Suppressor macrophage (primary cell): ENCODE measurements around the gene PLPPR2.
"Not testable (repeated sequence)": the region's sequence is repeated elsewhere in the genome, so short reads cannot be mapped to it uniquely, and the experiment has no call there.

Source experiments
- DNase-seq, 4 experiments: peaks; one replicate each; pipeline ENCODE4 v3.0.0-alpha.2; 2020 to 2022
- total RNA-seq, 17 experiments: gene quantifications; one replicate each; lab custom pipeline; 2026; ENCODE audit warnings: mixed read lengths in 6 of 17, inconsistent platforms in 3 of 17; lab: John Stamatoyannopoulos, UW

PLPPR2 gene, protein sequence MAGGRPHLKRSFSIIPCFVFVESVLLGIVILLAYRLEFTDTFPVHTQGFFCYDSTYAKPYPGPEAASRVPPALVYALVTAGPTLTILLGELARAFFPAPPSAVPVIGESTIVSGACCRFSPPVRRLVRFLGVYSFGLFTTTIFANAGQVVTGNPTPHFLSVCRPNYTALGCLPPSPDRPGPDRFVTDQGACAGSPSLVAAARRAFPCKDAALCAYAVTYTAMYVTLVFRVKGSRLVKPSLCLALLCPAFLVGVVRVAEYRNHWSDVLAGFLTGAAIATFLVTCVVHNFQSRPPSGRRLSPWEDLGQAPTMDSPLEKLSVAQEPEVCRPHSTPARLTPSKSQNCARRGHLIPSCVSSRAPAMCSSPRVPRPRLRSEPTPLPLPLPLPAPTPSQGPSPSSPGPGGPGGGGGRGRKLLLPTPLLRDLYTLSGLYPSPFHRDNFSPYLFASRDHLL
- total RNA-seq, result 2.7 to 17.8 (median 7.1) reads per million in 17 experiments

DNA sequence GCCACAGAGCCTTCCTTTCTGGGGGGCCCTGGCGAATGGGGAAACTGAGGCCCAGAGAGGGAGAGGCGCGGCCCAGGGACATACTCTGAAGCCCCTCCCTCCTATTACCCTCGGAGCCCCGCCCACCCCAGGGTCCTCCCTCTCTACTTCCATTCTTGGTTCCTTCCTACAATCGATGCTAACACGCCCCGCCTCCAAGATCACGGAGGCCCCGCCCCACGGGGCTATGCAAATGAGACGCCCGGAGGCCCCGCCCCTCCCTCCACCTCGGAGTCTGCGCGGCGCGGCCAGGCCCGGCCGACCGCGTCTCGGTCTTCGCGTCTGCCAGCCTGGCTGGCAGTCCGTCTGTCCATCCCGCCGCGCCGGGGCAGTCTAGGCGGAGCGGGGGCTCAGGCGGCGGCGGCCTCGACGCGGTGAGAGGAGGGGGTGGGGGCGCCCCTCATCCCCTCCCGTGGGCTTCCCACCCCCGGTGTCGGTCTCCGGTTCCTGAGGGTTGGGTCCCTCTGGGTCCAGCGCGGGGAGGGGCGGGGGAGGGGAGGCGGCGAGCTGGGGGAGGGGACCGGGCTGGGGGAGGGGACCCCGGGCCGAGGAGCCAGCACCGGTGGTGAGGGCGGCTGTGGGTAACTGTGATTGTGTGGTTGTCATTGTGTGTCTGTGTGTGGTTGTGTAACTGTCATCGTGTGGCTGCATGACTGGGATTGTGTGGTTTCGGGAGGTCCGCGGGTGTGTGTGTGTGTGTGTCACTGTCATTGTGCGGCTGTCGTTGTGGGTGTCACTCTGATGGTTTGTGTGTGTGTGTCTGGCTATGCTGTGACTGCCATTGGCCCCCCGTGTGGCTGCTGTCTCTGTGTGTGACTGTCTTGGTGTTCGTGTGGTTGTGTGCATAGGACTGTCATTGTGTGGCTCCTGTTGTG, at the start of gene PLPPR2:
Gene PLPPR2 (plus strand): TSS at position 273 of the 914 bp plus-strand sequence. CDS start 2,242 bp downstream, outside the sequence.
- peak; percentile 93 to 98 (median 94) for DNase-seq

DNA sequence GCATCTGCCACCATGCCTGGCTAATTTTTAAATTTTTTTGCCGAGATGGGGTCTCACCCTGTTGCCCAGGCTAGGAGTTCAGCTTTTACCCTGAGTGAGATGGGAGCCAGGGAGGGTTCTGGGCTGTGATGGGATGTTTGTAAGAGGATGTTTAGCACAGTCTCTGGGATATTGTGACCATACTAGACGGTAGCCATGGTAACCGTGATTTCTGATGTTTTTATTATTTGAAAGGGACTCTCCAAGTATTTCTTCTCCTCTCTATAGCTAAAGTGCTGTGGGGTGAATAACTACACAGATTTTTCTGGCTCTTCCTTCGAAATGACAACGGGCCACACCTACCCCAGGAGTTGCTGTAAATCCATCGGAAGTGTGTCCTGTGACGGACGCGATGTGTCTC, 48.9 kb upstream of the PLPPR2 start:
- no peak for DNase-seq

DNA sequence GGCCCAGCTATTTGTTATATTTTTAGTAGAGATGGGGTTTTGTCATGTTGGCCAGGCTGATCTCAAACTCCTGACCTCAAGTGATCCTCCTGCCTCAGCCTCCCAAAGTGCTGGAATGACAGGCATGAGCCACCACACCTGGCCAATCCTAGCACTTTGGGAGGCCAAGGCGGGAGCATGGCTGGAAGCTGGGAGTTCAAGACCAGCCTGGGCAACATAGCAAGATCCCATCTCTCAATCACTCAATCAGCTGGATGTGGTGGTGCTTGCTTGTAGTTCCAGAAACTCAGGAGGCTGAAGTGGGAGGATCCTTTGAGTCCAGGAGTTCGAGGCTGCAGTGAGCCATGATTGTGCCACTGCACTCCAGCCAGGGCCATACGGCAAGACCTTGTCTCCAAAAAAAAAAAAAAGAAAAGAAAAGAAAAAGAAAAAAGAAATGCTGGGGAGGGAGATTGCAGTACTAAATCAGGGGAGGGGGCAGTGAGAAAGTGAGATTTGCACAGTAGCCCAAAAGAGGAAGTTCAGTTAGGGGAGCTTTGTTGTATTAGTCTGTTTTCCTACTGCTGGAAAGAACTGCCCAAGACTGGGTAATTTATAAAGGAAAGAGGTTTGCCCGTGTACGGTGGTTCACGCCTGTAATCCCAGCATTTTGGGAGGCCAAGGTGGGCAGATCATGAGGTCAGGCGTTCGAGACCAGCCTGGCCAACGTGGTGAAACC, 34.8 kb upstream of the PLPPR2 start:
- DNase-seq, result peak in 2 of 4 experiments; percentile 51 to 58

DNA sequence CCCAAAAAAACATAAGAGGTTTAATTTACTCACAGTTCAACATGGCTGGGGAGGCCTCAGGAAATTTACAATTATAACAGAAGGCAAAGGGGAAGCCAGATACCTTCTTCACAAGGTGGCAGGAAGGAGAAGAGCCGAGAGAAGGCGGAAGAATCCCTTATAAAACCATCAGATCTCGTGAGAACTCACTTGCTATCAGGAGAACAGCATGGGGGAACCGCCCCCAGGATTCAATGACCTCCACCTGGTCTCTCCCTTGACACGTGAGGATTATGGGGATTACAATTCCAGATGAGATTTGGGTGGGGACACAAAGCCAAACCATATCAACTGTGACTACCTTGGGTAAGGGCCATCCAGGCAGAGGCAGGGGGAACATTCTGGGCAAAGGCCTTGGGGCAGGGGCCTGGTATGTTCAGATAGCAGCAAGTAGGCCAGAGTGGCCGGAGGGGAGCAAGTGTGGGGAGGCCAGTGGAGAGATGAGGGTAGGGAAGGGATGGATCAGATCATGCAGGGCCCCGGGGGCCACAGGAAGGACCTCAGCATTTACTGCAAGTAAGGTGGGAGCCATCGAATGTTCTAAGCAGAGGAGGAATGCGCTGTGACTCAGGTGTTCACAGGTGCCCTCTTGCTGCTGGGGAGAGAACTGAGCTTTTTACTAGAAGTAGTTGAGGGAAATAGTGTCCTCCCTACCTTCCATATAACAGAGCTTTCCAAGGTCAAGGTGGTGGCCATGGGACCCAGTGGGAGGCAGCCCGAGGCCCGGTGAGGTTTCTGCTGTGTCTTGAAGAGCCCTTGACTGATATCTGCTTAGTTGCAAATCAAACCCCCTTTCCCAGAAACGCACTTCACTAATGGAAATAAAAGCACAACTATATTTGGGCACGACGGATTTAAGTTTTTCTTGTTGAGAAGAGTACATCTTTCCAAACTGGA, 33.8 kb upstream of the PLPPR2 start:
- peak in 1 of 4 experiments; percentile 25 for DNase-seq

DNA sequence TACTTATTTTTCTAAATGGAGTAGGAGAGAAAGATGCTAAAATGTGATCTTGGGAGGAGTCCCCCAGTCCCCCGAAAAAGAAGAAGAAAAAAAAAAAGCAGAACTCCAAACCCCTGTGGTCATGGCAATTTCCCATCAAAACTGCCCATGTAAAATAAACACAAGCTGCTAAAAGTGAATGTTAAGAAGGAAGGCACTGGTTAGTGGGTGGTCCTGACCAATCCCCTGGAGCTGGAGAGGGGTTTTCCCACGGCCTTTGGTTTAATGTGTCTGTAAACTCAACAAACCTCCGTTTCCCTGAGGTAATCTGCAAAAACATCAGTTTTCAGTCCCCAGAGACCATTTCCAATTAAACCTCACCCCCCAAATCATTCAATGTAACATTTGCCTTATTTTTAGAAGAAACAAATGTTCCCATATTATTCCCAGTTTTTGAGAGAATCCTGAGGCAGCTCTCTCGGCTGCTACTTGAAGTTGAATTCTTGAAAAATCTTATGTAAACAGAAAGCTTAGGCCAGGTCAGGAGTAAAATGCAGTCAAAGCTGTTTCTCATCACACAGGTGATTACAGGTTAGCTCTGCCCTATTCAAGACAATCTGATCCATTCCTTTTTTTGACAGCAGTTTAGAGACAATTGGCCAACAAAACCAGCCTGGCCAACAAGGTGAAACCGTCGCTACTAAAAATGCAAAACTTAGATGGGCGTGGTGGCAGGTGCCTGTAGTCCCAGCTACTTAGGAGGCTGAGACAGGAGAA, 32.8 kb upstream of the PLPPR2 start:
- DNase-seq, result peak; percentile 55 to 77 (median 68)

DNA sequence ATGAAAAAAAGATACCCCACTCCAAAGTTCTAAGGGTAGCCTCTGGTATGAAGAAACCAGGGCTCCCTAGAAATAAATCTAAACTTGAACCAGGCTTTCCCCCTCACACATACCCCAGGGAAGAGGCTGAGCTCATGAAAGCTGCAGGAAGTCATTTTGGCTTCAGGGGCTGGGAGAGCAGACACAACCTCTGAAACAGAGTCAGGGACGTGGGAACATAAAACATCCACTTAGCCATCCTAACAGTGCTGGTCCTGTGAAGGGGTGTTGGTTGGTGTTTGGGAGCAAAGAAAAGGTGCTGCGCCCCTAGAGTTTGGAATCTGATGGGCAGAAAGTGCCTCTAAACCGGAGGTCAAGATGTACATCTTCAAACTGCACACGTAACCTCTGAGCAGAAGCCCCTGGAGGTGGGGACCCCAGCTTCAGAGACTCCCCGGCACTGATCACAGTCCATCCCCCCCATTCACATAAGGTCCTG, 31.6 kb upstream of the PLPPR2 start:
- peak in 1 of 4 experiments; percentile 11 for DNase-seq

DNA sequence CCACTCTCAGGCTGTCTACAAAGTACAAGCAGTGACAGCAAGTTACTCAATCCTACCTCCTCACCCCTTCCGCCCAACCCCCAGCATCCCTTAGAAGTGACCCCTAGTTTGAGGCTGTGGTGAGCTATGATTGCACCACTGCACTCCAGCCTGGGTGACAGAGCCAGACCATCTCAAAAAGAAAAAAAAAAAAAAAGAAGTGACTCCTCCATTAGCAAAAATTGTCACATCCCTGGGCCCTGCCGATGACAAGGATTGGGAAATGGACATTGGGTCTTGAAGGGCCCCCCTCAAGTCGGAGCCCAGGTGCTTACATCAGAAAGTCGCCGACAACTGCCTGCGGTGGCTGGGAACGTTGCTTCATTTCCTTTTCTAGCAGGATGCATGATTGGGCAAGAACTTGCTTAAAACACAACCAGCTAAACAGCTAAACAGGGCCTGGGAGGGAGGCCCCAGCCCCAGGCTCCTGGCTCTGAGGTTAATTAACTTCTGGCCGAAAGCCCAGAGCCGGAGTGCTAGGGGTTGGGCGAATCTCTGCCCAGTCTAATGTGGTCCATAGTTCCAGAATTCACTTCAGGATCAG, 31.1 kb upstream of the PLPPR2 start:
- DNase-seq, result peak; percentile 80 to 91 (median 90)

DNA sequence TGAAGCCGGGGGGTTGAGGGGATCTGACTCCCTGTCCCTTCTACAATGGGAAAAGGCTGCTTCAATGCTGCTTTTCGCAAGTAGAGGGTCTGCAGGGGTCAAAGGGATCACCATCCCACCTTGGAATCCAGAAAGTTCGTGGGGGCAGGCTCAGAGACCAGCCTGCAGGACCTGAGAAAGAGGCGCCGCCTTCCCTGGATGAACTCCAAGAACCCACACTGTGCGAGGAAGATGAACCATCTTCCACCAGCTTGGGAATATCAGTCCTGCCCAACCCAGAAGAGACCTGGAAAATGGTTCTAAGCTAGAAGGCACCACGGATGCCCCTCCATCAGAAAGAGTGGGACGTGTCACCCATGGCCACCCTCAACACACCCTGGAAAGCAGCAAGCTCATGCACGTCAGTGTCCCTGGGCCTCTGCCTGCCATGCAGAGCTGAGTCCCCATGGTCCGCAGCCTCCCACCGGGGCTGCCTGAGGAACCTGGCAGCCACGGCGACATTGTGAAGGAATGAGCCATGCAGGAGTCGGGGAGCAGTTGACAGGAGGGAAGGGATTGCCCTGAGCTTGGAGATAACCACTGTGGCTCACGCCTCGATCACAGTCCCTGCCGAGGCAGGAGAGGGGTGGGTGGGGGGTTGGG, 30.4 kb upstream of the PLPPR2 start:
- DNase-seq, result no peak

DNA sequence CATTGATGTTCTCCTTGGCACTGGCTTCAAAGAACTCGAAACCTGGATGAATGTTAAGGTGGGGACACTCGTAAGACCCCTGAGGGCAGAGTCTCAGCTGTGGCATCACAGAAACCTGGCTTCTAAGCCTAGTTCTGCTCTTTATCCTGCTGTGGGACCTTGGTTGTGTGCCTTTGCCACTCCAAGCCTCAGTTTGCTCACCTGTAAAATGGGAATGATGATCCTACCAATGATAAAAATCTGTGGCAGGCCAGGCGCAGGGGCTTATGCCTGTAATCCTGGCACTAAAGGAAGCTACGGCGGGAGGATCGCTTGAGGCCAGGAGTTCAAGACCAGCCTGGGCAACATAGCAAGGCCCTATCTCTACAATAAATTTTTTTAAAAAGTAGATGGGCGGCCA, 29.7 kb upstream of the PLPPR2 start:
- no peak for DNase-seq

DNA sequence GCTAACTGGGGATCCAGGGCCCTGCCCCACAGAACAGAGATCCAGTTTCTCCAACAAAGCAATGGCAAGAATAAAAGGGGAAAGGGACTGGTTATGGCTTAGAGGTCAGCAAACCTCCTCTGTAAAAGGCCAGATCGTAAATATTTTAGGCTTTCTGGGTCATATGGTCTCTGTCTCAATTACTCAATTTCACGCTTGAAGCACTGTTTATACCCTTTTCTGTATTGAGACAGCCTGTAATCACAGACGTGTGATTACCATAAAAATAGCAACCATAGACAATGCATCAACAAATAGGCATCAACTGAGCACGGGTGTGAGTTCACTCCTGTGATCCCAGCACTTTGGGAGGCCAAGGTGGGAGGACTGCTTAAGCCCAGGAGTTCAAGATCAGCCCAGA, 25.1 kb upstream of the PLPPR2 start:
- peak in 2 of 4 experiments; percentile 28 to 30 for DNase-seq

DNA sequence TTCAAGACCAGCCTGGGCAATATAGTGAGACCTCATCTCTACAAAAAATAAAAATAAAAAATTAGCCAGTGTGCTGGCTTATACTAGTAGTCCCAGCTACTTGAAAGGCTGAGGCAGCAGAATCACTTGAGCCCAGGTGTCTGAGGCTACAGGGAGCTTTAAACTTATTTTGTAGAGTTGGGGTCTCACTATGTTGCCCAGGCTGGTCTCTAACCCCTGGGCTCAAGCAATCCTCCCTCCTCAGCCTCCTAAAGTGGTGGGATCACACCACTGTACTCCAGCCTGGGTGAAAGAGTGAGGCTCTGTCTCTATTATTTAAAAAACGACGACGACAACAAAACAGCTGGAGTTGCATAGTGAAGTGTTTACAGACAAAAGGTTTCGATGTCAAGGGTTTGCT, 23.7 kb upstream of the PLPPR2 start:
- no peak for DNase-seq

DNA sequence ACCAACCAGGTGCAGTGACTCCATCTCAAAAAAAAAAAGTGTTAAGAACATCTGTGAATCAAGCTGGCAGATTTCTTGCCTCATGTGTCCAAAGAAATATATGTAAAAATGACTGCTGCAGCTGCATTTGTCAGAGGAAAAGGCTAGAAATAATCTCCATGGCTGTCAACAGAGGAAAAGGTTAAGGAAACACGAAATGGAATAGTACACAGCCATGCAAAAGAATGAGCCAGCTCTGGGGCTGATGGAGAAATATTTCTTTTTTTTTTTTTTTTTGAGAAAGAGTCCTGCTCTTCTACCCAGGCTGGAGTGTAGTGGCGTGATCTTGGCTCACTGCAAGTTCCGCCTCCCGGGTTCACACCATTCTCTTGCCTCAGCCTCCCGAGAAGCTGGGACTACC, 22.4 kb upstream of the PLPPR2 start:
- no peak for DNase-seq

DNA sequence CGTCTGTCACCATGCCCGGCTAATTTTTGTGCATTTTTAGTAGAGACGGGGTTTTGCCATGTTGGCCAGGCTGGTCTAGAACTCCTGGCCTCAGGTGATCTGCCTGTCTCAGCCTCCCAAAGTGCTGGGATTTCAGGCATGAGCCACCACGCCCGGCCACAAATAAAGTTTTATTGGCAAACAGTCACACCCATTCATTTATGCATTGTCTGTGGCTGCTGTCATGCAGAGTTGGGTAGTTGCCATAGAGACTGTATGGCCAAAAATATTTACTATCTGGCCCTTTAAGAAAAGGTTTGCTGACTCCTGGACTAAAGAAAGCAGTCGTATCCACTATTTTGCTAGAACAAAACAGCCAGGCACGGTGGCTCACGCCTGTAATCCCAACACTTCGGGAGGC, 21.4 kb upstream of the PLPPR2 start:
- not testable (repeated sequence) for DNase-seq

DNA sequence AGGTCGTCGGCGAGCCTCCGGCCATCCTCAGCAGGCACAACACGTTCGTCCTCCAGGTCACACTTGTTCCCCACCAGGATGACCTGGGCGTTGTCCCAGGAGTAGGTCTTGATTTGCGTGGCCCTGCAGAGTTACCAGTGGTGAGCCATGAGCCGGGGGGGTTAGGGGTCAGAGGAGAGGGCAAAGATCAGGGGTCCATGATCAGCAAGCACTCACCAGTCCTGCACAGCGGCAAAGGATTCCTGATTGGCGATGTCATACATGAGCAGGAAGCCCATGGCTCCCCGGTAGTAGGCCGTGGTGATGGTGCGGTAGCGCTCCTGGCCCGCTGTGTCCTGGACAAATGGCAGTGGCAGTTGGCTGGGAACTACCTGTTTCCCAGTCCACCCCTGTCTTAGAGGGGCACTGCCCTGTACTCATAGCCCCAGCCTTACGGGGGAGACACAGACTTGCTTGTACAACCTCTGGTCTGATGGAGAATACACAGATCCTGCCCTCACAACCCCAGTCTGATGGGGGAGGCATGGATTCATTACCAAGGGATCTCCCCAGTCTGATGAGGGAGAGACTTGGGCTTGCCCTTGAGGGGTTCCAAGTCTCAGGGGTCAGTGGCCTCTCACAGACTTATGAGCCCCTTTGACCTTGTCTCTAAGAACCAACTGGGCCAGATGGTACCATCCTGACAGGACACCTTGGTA, 19.6 kb upstream of the PLPPR2 start:
- no peak for DNase-seq

DNA sequence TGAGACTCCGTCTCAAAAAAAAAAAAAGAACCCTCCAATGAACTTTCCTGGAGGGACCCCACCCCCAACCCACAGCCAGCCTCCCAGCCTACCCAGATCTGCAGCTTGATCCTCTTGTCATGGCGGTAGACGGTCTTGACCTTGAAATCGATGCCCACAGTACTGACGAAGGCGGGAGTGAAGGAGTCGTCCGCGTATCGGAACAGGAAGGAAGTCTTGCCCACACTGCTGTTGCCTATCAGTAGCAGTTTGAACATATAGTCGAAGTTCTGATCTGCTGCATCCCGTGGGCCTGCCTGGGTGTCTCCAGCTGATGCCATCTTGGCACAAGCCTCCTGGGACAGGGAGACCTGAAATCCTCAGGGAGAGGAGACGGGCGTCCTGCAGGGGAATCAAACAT, 18.2 kb upstream of the PLPPR2 start:
- peak in 3 of 4 experiments; percentile 35 to 58 (median 48) for DNase-seq

DNA sequence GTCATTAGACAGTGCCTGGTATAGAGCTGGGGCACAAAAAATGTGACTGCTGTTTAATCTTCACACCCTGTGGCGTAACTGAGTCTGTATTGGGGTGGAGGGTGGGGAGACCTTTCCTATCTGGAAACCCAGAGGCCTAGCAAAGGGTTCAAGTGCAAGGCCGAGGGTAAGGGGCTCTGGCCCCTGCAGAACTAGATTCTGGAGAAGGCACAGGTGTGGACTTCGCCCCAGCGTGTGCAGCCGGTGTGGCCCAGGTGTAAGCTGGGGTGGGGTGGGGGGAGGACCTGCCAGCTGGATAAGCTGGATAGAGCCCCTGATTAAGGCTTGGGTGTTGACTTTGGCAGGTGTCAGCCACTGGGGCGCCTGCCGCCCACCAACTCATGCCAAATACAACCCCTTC, 17.1 kb upstream of the PLPPR2 start:
- no peak for DNase-seq

DNA sequence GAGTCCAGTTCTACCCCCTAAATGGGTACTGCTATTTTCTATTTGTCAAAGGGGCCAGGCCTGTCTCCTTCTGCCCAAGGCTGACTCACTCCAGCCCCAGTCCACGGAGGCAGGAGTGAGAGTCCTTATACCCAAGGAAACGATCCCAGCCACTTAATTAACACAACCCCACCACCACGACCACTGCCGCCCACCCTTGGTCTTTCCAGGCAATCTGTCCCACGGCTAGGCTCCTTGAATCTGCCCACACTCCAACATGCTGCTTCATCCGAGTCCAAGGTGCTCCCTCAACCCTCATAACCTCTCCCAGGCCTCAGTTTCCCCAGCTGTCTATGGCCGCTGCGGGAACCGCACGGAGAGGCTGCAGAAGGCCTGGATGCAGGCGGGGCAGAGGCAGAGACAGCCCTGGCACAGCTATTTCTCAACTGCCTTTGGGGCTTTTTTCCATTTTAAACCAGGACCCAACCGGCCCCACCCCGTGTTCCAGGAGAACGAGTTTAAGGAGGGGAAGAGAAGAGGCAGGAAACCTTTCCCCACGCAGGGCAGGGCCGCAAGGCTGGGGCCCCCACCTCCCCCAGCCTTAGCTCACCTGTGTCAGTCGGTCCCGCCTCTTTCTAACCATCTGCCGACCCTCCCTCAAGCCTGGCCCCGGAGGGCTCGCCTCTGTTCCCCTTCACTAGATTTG, 16.5 kb upstream of the PLPPR2 start:
- DNase-seq, result peak in 2 of 4 experiments; percentile 19 to 35
